SK-MEL-5 (cell line): ENCODE measurements around the gene ZNF445. TPM values are rescaled to one million over a fixed set of nuclear protein-coding genes. Genes with fewer than 3 reads are reported as not detected.

Experiments used
- DNase-seq: peaks from one replicate; pipeline ENCODE4 v3.0.0-alpha.2; 2016; ENCODE audit warnings: low read depth, low spot score
- in situ Hi-C: cut with HindIII; loops from 2 replicates; pipeline ENCODE4 v1.10.0; 2016; ENCODE audit warnings: low sequenced_read_pairs, high pct_unique_total_duplicates, low pct_unique_long_range_greater_than_20kb
- total RNA-seq: library from RNA; depleted of rRNA; stranded (reverse); fragments of >200 nt; shearing (Covaris generic); gene quantifications from 2 replicates; pipeline ENCODE4 v1.2.3, GENCODE V29; 2014; rRNA removed

Gene ZNF445
- total RNA-seq, 1 experiment from 2014 or later: 3.2 TPM

DNA sequence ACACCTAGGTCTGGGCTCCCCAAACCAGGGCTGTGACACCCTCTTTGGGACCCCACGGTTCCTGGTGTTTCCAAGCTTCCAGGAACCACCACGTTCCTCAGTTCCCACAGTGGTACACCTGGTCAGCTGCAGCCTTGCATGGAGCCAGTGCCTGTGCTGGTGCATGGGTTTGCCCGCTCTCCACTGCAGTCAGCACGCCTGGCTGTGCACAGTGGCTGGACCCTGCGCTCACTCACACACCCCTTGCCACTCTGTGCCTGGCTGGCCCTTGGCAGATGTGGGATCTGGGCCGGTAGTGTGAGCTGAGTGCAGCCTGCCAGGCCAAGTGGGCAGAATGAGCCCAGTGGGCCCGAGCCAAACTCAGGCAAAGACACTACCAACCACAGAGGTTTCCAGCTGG, 90.1 kb downstream of the ZNF445 start:
- in situ Hi-C loops: no loop called here
- DNase-seq: no peak

Other genes with a start within 250 kb of the ZNF445 start
- not detected in 2 replicates for gene TOPAZ1, start 235.8 kb downstream of the ZNF445 start, total RNA-seq
- gene TCAIM, start 138.9 kb downstream of the ZNF445 start, total RNA-seq: 30.2 and 33.5 TPM in 2 replicates
- 1.1 and 2.1 TPM in 2 replicates for gene ZKSCAN7, start 77.5 kb upstream of the ZNF445 start, total RNA-seq
- 0.03 TPM in 2 replicates for gene ZNF660, start 107.3 kb upstream of the ZNF445 start, total RNA-seq
- 6.7 and 7.1 TPM in 2 replicates for gene ZNF197, start 147.4 kb upstream of the ZNF445 start, total RNA-seq
- 0.13 TPM in 2 replicates for gene ZNF35, start 171.1 kb upstream of the ZNF445 start, total RNA-seq
- gene ZNF502, start 235.0 kb upstream of the ZNF445 start, total RNA-seq: 2.3 and 3.5 TPM in 2 replicates